Lung (tissue), 12 donors: Measurements from ENCODE around the gene DCDC2C. TPM values are rescaled to one million over a fixed set of nuclear protein-coding genes. Genes with fewer than 3 reads are reported as not detected.

Experiments
- ATAC-seq: fragments of 200-7000 bp; cut with Tn5 transposase; one replicate; pipeline ENCODE4 v1.9.1; 2020; ENCODE audit warnings: moderate number of reproducible peaks; ENCODE audit not compliant: insufficient read depth, low FRiP score
- DNase-seq, 3 donors: peaks; one replicate each; pipeline ENCODE4 v3.0.0-alpha.2; 2013 to 2017
- H3K27ac ChIP-seq, 2 donors: one replicate each; pipeline ENCODE4 v1.5.1; 2013; ENCODE audit warnings: mild to moderate bottlenecking in 2 of 2, moderate library complexity in 2 of 2, control low read depth in 1 of 2, inconsistent platforms in 1 of 2, low read depth in 1 of 2, low read length in 1 of 2
- H3K27me3 ChIP-seq, 3 donors: one replicate each; pipeline ENCODE4 v1.5.1; 2013; ENCODE audit warnings: low read length in 2 of 3; ENCODE audit not compliant: control insufficient read depth in 3 of 3, insufficient read depth in 3 of 3
- H3K36me3 ChIP-seq, 4 donors: one replicate each; pipeline ENCODE4 v1.5.1; 2013; ENCODE audit warnings: low read length in 4 of 4, mild to moderate bottlenecking in 1 of 4, moderate library complexity in 1 of 4; ENCODE audit not compliant: control insufficient read depth in 4 of 4, insufficient read depth in 4 of 4
- H3K4me1 ChIP-seq, 5 donors: one replicate each; pipeline ENCODE4 v1.5.1; 2013; ENCODE audit warnings: low read length in 5 of 5, mild to moderate bottlenecking in 2 of 5, moderate library complexity in 1 of 5; ENCODE audit not compliant: control insufficient read depth in 5 of 5, insufficient read depth in 5 of 5
- H3K4me3 ChIP-seq: one replicate; pipeline ENCODE4 v1.5.1; 2013; ENCODE audit warnings: mild to moderate bottlenecking, control low read depth, moderate library complexity
- H3K9ac ChIP-seq, 2 donors: one replicate each; pipeline ENCODE4 v1.5.1; 2013; ENCODE audit warnings: low read length in 2 of 2, control low read depth in 1 of 2; ENCODE audit not compliant: insufficient read depth in 1 of 2
- H3K9me3 ChIP-seq, 4 donors: one replicate each; pipeline ENCODE4 v1.5.1; 2013; ENCODE audit warnings: low read length in 3 of 4, mild to moderate bottlenecking in 1 of 4, moderate library complexity in 1 of 4; ENCODE audit not compliant: control insufficient read depth in 4 of 4, insufficient read depth in 3 of 4
- WGBS, 2 donors: extraction: QIAGEN DNeasy Blood & Tissue Kit; methylation state at CpG; one replicate each; pipeline ENCODE4 v1.1.7; 2013; 5-methylcytosine and 5-hydroxymethylcytosine counted together
- polyA plus RNA-seq, 2 donors: library from polyadenylated mRNA; stranded (reverse); fragments of 200-250 nt; gene quantifications; one replicate each; pipeline ENCODE4 v1.2.1, GENCODE V29; 2013
- total RNA-seq, 2 donors: library from RNA; depleted of rRNA in 1 of 2; stranded (reverse); fragments of >200 nt in 1 of 2; gene quantifications; one replicate each; pipeline ENCODE4 v1.2.1, GENCODE V29; 2014 to 2021
- TF ChIP-seq, protein P1 (sequence below): IDR thresholded peaks from 2 replicates; pipeline ENCODE4 v1.5.1; 2012; ENCODE audit warnings: mild to moderate bottlenecking; ENCODE audit errors: control extremely low read depth, extremely low read depth
- donor health status: control.
- donor health status: control.
- donor health status: Bipolar disorder and iron deficiency.
- donor health status: healthy.
- donor health status: DM: yes; HTN: yes; CAD: no.

DCDC2C gene
- total and polyA plus RNA-seq, 4 donors, result 0.37 TPM; not detected in 3

DNA sequence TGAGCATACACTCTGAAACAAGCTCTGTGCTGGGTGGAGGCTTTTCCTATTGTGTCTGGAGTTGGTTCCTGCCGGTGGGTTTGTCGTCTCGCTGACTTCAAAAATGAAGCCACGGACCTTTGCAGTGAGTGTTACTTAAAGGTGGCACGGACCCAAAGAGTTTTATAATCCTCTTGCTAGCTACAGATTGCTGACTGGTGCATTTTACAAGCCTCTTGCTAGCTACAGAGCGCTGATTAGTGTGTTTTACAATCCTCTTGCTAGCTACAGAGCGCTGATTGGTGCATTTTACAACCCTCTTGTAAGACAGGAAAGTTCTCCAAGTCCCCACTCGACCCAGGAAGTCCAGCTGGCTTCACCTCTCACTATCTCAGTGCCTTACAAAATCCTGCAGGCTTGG lies 15.3 kb downstream of the DCDC2C start:
- DNase-seq (no peak), ATAC-seq (no peak)
- 74 to 82% methylated on average over 8 of the region's 8 CpGs for WGBS, 2 donors
- Histone ChIP-seq H3K4me1 (no peaks in the 10 kb centered on the region), H3K27me3 (peaks cover 0 to 3% (median 0%) of the 10 kb centered on the region in 3 donors), H3K36me3 (no peaks in the 10 kb centered on the region), H3K9ac (no peak overlapping the region), H3K4me3 (no peak overlapping the region), H3K9me3 (peaks cover 0 to 7% (median 0%) of the 10 kb centered on the region in 4 donors), H3K27ac (no peak overlapping the region)
- TF ChIP-seq, protein P1, sequence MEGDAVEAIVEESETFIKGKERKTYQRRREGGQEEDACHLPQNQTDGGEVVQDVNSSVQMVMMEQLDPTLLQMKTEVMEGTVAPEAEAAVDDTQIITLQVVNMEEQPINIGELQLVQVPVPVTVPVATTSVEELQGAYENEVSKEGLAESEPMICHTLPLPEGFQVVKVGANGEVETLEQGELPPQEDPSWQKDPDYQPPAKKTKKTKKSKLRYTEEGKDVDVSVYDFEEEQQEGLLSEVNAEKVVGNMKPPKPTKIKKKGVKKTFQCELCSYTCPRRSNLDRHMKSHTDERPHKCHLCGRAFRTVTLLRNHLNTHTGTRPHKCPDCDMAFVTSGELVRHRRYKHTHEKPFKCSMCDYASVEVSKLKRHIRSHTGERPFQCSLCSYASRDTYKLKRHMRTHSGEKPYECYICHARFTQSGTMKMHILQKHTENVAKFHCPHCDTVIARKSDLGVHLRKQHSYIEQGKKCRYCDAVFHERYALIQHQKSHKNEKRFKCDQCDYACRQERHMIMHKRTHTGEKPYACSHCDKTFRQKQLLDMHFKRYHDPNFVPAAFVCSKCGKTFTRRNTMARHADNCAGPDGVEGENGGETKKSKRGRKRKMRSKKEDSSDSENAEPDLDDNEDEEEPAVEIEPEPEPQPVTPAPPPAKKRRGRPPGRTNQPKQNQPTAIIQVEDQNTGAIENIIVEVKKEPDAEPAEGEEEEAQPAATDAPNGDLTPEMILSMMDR, result no peak

DNA sequence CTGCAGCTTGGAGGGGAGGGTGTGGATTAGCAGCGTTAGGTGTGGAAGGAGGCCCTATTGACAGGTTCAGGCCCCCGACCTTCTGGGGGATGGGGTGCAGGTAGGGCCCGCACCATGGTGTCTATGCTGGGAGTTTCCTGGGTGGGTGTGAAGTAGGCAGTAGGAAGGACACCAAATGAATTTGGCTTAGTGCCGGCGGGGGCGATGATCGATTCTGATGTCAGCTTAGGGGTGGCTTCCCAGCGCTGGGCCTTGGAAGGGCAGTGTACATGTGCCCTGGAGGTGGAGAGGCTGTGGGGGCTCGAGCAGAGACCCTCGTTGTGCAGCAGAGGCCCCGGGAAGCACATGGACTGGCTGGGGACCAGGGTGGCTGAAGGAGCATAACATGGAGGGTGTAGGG lies 21.6 kb downstream of the DCDC2C start:
- Histone ChIP-seq H3K27ac (no peak overlapping the region), H3K36me3 (no peaks in the 10 kb centered on the region), H3K4me3 (no peak overlapping the region), H3K4me1 (peaks cover 0 to 13% (median 0%) of the 10 kb centered on the region in 5 donors), H3K9ac (no peak overlapping the region), H3K9me3 (no peaks in the 10 kb centered on the region), H3K27me3 (peaks cover 0 to 6% (median 3%) of the 10 kb centered on the region in 3 donors)
- DNase-seq (no peak), ATAC-seq (no peak)
- 84 to 85% methylated on average over 11 of the region's 11 CpGs for WGBS, 2 donors
- TF ChIP-seq, protein P1, result no peak

DNA sequence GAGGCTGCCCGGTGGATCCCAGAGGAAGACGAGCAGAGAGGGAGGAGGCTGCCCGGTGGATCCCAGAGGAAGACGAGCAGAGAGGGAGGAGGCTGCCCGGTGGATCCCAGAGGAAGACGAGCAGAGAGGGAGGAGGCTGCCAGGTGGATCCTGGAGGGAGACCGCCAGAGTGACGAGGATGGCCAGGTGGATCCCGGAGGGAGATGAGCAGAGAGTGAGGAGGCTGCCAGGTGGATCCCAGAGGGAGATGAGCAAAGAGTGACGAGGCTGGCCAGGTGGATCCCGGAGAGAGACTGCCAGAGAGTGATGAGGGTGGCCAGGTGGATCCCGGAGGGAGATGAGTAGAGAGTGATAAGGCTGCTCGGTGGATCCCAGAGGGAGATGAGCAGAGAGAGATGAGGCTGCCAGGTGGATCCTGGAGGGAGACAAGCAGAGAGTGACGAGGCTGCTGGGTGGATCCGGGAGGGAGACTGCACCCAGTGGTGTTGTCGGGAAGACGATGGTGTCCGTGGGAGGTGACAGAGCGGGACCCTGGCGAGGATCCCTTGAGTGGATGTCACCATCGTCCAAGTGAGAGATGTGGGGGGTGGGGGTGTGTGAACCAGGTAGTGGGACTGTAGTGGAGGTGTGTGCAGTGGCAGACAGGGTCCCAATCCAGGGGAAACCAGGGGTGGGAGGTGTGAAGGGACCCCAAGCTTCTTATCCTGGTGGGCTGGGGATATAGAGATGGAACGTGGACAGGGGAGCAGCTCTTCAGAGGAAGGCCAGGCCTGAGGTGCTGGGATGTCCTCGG lies 22.3 kb downstream of the DCDC2C start:
- peaks cover 0 to 6% (median 3%) of the 10 kb centered on the region in 3 donors for H3K27me3 ChIP-seq
- no peaks in the 10 kb centered on the region for H3K36me3 ChIP-seq
- H3K9me3 ChIP-seq, result no peaks in the 10 kb centered on the region
- no peak overlapping the region for H3K9ac ChIP-seq
- TF ChIP-seq, protein P1, result no peak
- H3K4me3 ChIP-seq, result no peak overlapping the region
- ATAC-seq (no peak), DNase-seq (no peak)
- no peak overlapping the region for H3K27ac ChIP-seq
- 82% methylated on average over 23 of the region's 23 CpGs for WGBS, 2 donors
- peaks cover 0 to 13% (median 0%) of the 10 kb centered on the region in 5 donors for H3K4me1 ChIP-seq
